Stimulated activated CD4-positive, alpha-beta T cell treated with anti-CD3 and anti-CD28 coated beads, Interleukin-4, amount 100 ng/mL, for 1 hour (primary cell): ENCODE data around the gene PVR.
A peak's percentile ranks its signal among the peaks of the same experiment; 100 is the strongest.
"Not testable (repeated sequence)": the region's sequence is repeated elsewhere in the genome, so short reads cannot be mapped to it uniquely, and the experiment has no call there.

Experiments used
- DNase-seq: peaks from one replicate; pipeline ENCODE4 v3.0.0-alpha.2; 2020

PVR gene, protein sequence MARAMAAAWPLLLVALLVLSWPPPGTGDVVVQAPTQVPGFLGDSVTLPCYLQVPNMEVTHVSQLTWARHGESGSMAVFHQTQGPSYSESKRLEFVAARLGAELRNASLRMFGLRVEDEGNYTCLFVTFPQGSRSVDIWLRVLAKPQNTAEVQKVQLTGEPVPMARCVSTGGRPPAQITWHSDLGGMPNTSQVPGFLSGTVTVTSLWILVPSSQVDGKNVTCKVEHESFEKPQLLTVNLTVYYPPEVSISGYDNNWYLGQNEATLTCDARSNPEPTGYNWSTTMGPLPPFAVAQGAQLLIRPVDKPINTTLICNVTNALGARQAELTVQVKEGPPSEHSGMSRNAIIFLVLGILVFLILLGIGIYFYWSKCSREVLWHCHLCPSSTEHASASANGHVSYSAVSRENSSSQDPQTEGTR

DNA sequence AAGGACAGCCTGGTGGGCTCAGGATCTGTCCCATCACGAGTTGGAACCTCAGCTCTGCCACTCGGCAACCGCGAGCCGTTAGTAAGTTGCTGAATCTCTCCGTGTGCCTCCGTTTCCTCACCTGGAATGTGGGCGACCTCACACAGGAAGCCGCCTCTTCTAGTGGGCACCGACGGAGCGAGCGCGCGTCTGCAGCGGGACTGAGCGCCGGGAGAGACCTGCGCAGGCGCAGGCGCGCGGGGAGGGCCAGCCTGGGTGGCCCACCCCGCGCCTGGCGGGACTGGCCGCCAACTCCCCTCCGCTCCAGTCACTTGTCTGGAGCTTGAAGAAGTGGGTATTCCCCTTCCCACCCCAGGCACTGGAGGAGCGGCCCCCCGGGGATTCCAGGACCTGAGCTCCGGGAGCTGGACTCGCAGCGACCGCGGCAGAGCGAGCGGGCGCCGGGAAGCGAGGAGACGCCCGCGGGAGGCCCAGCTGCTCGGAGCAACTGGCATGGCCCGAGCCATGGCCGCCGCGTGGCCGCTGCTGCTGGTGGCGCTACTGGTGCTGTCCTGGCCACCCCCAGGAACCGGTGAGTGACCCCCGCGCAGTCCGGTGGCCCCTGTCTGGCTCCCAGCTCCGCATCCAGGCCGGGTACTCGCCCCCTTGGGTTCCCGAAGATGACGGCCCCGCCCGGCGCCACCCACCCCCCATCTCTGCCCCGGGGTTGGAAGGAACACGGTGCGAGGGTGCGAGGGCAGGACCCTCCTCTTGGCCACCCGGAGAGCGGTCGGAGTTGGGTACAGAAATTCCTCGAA, at the start of gene PVR:
Gene PVR (plus strand): TSS at position 306 of the 797 bp plus-strand sequence. CDS start 187 bp downstream, at position 493.
- peak; percentile 49 for DNase-seq

DNA sequence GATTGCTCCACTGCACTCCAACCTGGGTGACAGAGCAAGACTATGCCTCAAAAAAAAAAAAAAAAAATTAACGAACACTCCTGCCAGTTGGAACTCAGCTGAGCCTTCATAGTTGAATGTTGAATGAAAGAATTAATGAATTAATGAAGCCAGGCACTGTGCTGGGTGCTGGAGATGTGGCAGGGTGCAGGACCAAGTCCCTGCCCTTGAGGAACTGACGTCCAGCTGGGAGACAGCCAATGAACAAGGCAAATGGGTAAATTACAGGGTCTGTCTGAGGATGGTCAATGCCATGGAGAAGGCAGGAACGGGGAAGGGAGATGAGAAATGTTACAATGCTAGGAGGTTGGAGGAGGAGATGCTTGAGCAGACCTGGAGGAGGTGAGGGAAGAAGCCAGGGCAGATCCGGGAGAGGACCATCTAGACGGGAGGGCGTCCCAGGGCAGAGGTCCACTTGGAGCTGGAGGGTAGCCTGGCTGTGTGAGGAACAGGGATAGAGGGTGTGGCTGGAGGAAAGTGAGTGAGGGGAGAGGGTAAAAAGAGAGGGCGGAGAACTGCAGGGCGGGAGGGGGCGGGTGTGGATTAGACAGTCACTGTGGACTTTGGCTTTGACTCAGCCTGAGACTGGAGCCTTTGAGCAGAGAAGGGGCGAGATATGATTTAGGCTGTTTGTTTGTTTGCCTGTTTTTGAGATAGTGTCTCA, 47.1 kb upstream of the PVR start:
- DNase-seq: no peak

DNA sequence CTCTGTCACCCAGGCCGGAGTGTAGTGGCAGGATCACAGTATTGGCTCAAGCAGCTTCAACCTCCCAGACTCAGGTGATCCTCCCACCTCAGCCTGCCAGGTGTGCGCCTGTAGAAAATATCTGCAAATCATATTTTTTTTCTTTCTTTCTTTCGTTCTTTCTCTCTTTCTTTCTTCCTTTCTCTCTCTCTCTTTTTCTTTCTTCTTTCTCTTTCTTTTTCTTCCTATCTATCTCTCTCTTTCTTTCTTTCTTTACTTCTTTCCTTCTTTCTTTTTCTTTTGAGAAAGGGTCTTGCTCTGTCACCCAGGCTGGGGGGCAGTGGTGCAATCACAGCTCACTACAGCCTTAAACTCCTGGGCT, 46.6 kb upstream of the PVR start:
- no peak for DNase-seq

DNA sequence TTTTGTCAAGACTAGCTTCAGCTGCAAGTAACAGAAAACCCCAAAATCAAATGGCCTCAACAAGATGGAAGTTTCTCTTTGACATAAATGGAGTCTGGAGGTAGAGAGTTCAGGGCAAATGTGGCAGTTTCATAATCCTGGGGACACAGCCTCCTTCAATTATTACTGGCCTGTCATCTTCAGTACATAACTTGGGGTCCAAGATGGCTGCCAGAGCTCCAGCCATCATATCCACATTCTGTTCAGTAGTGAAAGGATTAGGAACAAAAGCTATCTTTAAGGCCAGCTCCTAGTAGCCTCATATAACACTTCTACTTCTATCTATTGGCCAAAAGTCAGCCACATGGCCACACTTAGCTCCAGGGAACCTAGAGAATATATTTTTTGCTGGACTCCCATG, 45.4 kb upstream of the PVR start:
- DNase-seq: no peak

DNA sequence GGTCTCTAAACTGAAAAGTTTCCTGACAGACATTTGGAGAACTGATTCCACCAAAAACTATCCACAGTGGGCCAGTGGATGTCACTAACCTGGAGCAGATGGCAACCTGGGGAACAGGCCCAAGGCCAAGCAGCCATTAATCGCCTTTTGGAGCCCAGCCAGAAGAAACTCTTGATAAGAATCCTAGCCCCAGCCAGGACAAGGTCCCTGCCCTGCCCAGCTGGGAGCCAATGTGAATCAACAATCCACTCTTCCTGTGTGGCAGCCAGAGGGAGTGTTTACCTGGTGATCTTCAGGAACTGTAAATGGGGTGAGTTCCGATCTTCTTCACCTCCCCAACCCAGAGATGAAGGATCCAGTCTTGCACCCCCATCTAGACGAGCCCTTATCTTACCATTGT, 44.8 kb upstream of the PVR start:
- no peak for DNase-seq

DNA sequence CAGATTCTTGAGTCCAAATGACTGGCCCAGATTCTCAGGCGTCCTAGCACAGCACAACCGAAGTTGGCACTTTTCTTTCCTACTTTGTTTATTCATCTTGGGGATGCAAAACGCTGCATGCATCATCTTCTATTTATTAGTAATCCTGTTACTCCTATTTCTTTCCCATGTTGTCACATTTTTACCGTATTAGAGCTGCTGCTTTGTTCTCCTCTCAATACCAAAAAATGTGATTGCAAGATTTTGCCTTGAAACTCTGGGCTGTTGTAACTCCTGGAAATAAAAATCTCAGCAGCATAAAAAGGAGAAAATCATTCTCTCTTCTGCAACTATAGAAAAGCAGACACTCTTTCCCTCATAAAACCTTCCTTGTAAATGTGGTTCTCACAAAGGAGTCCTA, 43.2 kb upstream of the PVR start:
- no peak for DNase-seq

DNA sequence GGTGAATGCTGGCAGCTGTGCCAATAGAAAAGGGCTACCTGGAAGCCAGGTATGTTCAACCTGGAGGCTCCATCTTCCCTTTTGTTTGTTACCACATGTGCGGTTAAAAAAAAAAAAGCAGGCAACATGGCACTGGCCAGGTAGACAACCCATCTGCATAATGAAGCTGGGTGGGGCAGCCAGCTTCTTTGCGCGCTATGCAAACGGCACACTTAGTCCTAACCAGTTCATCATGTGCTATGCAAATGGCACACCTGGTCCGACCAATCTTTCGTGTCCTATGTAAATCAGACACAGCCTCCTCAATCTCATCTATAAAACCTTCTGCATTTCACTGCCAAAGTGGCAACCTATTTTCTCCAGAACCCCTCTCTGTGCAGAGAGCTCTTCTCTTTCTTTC, 41.6 kb upstream of the PVR start:
- DNase-seq: no peak

DNA sequence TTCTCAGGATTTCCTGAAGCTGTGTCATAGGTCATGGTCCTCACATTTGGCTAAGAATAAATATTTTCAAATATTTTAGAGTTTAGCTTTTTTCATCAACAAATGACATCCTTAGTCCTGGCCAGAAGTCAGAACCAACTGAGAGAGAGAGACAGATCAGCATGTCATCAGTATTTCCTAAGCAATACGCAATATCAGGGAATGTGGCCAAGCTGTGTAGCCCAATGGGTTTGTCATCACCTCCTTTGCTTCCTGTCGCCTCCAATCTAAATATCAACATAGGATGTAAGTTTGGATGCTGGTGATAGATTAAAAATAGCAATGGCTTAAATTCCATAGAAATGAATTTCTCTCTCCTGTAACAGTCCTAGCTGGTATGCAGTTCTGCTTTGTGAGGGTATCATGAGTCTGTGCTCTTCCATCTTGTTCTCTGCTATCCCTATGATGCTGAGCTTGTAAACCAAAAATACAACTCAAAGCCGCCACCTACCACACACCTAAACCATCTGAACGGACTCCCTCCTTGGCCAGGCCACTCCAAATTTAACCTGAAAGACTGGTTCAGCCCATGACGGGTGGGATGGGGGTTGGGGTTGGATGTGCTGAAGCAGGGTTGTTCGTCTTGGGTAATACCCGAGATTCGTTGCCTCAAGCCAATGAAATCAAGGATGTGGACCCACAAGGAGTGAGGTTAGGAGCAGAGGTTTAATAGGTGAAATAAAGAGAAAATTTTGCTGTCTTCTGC, 40.3 kb upstream of the PVR start:
- no peak for DNase-seq

DNA sequence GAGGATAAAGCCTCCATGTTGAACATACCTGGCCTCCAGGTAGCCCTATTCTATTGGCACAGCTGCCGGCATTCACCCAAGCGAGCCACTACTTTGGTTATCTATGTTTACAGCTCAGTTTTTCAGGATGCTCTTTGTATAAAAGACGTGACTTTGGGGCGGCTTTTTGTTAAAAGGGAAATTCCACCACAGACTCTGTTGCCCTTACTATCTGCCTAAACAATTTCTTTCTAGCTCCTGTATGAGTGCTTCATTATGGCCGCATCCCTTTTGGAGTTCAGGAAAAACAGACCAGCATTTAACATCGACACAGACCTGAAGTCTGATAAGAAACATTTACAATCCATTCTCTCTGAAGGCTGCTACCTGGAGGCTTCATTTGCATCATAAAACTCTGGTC, 39.5 kb upstream of the PVR start:
- DNase-seq: no peak

DNA sequence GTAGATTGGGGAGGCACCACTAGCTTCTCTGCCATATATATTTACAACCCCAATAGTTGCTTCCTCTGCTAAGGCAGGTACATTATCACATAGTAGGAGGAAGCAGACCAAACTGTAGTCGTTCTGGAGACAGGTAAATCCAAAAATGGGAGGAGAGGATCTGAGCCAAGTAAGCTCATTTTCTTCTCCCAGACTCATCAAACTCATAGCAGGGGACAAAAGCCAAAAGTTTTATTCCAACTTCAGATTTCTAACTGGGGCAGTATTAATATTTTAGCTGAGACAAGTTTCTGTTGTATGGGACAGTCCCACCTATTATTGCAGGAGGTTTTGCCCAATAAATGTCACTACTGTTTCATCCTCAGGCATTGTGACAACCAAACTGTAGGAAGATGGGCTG, 38.2 kb upstream of the PVR start:
- no peak for DNase-seq

DNA sequence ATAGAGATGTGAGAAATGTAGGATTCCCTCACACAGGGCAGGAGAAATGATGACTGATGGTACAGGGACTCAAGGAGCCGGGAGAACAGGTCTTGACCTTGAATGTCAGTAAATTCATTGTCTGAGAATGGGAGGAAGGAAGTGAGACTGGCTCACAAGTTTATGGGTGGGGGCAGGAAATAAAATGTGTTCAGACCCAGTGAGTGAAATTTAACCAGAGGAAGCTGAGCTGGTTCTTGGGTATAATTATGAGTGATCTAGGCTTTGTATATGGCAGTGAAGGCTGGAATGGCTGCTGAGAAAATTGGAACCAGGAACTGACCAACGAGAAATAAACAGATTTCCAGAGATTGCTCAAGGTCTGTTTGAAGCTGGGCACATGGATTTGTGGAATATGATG, 36.7 kb upstream of the PVR start:
- no peak for DNase-seq

DNA sequence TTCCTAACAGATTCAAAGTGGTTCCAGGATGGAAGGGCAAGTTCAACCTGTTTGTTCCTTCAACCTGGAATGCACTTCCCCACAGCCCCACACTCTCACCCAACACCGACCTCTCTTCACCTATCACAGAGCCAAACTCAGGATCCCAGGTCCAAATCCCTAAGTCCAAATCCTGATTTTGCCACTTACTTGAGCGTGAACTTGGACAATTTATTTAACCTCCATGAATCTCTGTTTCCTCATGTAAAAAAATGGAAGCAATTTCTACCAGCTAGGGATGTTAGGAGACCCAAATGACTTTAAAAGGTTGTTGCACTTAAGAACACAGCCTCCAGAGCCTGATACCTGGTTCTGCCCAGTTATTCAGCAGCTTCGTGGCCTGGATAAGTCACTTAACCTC, 35.8 kb upstream of the PVR start:
- DNase-seq: no peak

DNA sequence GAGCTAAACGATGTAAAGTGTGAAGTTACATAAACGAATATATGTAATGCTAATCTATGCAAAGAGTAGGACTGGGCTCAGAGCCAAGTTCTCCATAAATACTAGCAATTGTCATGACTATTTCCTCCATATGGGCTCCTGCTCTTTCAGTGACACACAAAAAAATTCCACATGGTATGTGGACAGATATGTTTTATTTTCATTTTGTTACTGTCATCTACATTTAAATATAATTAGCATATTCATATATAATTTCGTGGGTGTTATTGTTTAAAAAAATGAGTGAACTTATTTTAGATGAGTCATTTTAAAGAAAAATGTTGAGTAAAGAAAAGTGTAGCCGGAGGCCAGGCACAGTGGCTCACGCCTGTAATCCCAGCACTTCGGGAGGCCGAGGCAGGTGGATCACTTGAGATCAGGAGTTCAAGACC, 35.3 kb upstream of the PVR start:
- DNase-seq: no peak

DNA sequence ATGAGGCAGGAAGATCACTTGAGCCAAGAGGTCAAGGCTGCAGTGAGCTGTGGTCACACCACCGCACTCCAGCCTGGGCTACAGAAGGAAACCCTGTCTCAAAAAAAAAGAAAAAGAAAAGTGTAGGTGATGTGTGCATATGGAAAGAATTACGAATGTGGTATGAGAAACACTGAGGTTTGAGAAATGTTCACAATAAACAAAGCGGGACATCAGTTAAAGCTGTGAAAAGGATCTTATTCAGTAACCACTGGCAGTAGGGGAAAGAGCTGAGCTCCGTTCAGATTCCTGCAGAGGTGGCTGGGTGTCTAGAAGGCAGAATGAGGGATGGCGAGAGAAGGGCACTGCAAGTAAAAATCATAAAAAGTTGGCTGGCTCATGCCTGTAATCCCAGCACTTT, 34.5 kb upstream of the PVR start:
- DNase-seq: no peak

DNA sequence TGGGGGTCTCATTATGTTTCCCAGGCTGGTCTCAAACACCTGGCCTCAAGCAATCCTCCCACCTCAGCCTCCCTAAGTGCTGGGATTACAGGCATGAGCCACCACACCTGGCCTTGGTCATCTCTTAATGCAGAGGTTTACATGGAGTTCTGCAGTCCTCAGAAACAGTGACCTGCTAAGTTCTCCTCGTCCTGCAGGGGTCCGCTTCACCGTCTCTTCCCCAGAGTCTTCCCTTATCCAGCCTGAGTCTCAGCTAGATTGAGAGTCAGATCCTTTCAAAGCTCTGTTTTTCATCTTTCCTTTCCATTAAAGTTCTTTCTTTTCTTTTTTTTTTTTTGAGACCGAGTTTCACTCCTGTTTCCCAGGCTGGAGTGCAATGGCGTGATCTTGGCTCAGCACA, 33.2 kb upstream of the PVR start:
- DNase-seq: not testable (repeated sequence)

DNA sequence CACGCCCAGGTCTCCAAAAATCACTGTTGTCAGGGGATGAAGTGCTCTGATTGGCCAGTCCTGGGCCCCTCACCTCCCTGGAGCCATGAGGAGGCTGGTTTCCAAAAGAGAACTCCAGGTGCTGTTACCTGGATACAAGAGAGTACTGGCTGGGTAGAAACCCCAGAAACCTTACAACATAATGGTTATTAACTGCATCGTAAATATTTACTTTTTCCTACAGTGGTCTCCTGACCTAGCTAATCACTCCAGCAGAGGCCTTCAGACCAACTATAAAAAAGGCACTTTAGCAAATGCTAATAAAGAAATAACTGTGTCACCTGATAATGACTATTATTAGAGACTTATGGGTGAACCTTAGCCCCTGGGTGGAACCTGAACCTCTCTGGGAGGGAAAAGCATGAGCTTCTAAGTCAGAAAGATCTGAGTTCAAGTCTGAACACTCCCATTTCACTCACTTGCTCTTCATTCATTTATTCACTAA, 31.9 kb upstream of the PVR start:
- DNase-seq: no peak

DNA sequence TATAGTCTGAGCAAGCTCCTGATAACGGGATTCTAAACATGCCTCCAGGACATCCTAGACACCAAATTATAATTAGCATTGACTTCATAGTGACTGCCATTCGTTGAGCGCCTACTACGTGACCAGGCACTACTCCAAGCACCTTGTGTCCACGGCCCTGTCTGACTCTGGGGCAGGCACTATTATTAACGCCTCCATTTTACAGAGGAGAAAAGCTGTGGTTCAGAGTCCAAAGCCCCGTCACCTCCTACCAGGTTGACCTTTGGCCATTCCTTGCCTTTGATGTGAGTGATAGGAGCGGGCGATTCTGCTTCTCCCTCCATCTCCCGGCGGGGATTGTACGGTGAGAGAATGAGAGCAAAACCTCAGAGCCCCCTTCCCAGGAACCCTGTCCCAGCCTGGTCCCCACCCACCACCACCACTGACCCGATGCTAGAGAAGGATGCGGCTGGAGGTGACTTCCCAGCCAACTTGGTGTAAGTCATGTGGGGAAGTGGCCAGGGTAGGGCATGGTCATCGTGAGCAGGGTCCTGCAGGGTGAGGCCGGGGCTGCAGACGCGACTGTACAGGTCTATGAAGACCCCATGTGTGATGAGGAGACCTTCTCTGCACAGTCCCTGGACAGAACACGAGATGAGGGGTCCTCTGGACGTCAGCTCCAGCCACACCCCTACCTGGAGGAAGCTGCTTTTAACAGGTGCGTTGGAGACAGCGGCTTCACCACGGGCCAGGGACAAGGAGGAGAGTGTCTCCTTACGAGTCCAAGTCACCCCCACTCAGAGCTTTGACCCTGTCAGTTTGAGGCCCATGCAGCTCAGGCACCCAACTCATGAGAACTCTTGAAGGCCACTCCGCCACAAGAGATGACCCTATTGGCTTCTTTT, 30.2 kb upstream of the PVR start, which contains the start of gene IGSF23:
Gene IGSF23 (plus strand): TSS at position 269 of the 884 bp plus-strand sequence. CDS start 83 bp downstream, at position 352.
- no peak for DNase-seq

DNA sequence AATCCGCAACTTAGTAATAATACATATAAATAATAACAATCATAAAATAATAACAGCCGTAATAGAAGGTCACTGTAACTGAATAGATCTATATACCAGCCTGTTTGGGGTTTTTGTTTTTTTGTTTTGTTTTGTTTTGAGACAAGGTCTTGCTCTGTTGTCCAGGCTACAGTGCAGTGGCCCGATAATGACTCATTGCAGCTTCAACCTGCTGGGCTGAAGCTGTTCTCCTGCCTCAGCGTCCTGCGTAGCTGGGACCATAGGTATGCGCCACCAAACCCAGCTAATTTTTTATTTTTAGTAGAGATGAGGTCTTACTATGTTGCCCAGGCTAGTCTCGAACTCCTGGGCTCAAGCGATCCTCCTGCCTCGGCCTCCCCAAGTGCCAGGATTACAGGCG, 29.4 kb upstream of the PVR start:
- no peak for DNase-seq

DNA sequence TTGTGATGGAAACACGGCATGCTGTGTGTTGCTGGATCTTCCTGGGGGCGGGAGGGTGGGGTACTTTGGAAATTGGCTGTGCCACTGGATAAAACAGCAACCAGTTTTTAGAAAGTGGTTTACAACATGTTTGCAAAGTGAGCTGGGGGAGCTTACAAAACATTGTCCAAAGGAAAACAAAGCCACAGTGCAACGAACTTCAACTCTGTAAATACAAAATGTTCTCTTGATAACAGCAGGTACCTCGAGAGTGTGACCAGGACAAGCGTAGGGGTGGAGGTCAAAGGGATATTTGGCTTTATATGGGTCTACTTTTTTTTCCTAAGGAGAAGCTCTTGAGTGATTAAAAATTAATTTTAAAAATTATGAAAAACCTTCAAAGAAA, 27.9 kb upstream of the PVR start:
- DNase-seq: no peak

DNA sequence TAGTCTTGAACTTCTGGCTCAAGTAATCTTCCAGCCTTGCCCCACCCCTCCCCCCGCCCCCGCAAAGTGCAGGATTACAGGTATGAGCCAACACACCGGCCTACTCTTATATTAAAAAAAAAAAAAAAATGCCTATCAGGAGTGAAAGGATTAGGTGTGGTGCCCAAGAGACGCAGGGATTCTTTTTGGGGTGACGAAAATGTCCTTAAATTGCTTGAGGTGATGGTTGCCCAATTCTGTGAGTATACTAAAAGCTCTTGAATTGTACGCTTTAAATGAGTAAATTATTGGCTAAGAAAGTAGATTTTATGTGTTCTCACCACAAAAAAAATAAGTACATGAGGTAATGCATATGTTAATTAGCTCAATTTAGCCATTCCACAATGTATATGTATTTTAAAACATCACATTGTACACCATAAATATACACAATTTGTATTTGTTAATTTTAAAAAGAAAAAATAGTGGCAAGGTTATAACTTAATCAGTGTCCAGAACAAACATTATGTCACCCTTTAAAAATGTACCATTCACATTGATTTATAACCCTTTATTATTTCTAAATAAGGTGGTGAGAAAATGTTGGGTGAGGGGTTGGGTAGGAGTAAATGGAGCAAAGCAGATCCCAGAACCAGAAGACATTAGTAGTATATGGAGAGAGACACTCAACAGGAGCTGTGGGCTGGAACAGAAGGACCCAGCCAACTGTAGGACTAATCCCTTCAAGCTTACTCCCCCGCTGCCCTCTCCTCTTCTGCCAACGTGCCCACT, 26.4 kb upstream of the PVR start:
- DNase-seq: no peak
